IPS-20b (cell line): Measurements from ENCODE around the gene ATP10A.

Experiments used
- H3K27ac ChIP-seq: one replicate; pipeline ENCODE4 v1.5.1; 2013; ENCODE audit warnings: low read length
- H3K27me3 ChIP-seq: 2 replicates; pipeline ENCODE4 v1.6.1; 2013; ENCODE audit warnings: mild to moderate bottlenecking, low read length, inconsistent platforms; ENCODE audit not compliant: insufficient read depth
- H3K36me3 ChIP-seq: 2 replicates; pipeline ENCODE4 v1.6.1; 2013; ENCODE audit warnings: low read depth, mild to moderate bottlenecking, inconsistent platforms, low read length, moderate library complexity; ENCODE audit not compliant: insufficient read depth
- H3K4me1 ChIP-seq: 2 replicates; pipeline ENCODE4 v1.6.1; 2013; ENCODE audit warnings: mild to moderate bottlenecking, control low read depth, inconsistent platforms, low read length, moderate library complexity; ENCODE audit not compliant: insufficient read depth
- H3K4me3 ChIP-seq: 2 replicates; pipeline ENCODE4 v1.5.1; 2013; ENCODE audit warnings: mild to moderate bottlenecking, low read length, inconsistent platforms
- H3K9ac ChIP-seq: 2 replicates; pipeline ENCODE4 v1.6.1; 2013; ENCODE audit warnings: low read depth, mild to moderate bottlenecking, inconsistent platforms, low read length, moderate library complexity
- H3K9me3 ChIP-seq: 2 replicates; pipeline ENCODE4 v1.6.1; 2013; ENCODE audit warnings: mild to moderate bottlenecking, low read depth, low read length, inconsistent platforms; ENCODE audit not compliant: insufficient read depth

ATP10A gene

DNA sequence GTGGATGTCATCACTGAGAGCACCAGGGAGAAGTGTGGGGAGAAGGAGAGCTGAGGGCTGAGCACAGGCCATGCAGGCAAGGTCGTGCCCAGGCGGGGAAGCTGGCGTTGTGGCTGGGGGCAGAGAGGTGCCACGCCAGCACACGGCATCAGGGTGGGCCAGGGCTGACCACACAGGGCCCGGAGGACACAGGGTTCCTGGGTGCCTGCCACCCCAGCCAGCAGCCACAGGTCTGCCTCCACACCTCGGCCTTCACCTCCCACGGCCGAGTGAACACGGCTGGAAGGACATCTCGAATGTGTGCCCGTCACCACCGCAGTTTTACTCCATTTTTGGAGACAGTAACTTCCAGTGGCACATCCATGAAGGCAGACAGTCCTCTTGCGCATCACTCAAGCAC lies 77.1 kb downstream of the ATP10A start:
- Histone ChIP-seq H3K9me3 (no peaks in the 10 kb centered on the region), H3K27me3 (no peaks in the 10 kb centered on the region), H3K4me3 (no peak overlapping the region), H3K4me1 (peaks cover 5% of the 10 kb centered on the region; the same call in 1 of the 2 replicates), H3K9ac (no peak overlapping the region), H3K36me3 (no peaks in the 10 kb centered on the region), H3K27ac (no peak overlapping the region)

DNA sequence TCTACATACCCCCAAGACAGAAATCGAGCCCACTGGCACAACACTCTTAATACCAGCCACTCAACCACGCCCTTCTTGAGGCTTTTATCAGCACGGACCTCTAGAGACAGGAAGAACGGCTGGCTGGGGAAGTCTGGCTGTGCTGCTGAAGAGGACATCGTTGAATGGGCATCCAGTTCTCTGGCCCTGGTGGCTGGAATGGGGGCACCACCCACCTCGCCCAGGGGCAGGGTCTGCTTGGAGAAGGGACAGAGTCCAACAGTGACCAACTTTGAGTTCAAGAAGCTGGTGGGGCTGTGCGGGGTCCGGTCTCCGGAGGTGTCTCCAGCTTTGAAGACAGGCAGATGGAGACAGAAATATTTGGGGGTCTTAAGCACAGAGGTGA lies 77.5 kb downstream of the ATP10A start:
- Histone ChIP-seq H3K36me3 (no peaks in the 10 kb centered on the region; the same call in 1 of the 2 replicates), H3K27ac (no peak overlapping the region), H3K4me1 (peaks cover 5% of the 10 kb centered on the region; the same call in 1 of the 2 replicates), H3K4me3 (no peak overlapping the region), H3K9me3 (no peaks in the 10 kb centered on the region), H3K9ac (no peak overlapping the region), H3K27me3 (no peaks in the 10 kb centered on the region)

DNA sequence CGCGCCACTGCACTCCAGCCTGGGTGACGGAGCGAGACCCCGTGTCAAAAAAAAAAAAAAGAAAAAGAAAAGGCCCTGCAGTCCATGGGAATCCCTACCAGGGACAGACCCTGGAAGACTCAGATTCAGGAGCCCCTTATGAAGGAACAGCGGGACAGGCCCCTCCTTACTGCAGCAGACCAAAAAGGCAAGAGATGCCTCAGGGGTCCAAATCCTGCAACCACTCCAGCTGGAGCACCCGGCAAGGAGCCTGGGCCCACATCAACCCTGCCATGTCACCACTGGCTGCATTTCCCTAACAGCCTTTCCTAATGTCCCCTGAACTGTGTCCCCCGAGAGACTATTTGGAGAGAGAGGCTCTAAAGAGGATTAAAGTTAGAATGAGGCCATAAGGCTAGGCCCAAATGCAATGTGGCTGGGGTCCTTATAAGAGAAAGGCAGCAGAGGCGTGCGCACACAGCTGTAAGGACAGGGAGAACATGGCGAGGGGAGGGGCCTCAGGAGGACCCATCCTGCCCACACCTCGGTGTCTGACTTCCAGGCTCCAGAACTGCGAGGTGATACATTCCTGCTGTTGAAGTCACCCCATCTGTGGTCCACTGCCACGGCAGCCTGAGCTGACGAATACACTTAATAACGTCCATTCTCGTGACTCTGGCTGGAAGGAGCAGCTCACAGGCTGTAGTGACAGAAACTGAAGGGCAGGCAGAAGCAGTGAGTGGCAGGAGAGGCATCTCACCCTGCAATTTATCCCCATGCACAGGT lies 78.1 kb downstream of the ATP10A start:
- Histone ChIP-seq H3K4me3 (no peak overlapping the region), H3K36me3 (no peaks in the 10 kb centered on the region; the same call in 1 of the 2 replicates), H3K4me1 (peaks cover 3% of the 10 kb centered on the region; the same call in 1 of the 2 replicates), H3K9me3 (no peaks in the 10 kb centered on the region), H3K9ac (no peak overlapping the region), H3K27ac (no peak overlapping the region), H3K27me3 (no peaks in the 10 kb centered on the region)

DNA sequence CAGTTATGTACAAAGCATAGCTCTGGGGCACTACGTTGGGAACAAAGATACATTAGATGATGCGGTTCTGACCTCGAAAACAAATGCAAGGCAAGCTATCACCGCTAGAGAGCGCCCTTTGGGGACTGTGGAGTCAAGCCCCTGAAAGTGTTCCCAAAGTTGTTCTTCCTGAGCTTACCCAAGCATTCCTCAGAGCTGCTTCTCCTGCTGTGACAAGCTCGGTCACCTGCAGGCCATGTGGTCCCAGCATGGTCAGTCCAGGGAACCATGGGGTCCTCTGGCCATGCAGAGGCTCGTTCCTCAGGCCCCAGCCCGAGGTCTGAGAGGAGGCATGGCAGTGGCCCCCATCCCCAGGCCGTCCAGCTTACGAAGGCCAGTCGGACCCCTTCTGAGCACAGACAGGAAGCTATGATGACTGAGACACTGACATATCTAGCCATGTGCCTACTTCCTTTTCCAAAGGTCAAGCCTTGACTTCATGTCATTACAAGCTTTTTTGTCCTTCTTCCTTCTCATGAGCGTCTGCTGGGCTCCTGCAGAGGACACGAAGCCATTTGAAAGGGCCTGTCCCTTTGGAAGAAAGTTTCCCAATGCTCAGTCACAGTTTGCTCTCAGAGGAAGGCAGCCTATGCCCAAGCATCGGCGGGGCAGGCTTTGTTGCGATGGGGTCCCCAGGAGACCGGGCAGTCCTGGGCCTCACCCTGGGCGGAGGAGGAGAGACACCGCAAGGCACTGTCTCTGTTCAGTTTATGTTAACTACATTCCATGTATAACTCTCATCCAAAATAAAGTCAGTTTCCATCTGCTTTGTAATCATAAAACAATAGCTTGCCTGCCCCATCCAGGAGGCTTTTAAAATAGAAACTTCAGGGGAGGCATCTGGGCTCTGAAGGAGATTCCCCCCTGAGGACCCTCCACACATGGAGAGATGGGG lies 79.3 kb downstream of the ATP10A start:
- no peaks in the 10 kb centered on the region for H3K4me1 ChIP-seq
- no peaks in the 10 kb centered on the region for H3K27me3 ChIP-seq
- H3K9ac ChIP-seq, result no peak overlapping the region
- H3K27ac ChIP-seq, result no peak overlapping the region
- H3K4me3 ChIP-seq, result no peak overlapping the region
- no peaks in the 10 kb centered on the region; the same call in 1 of the 2 replicates for H3K36me3 ChIP-seq
- no peaks in the 10 kb centered on the region for H3K9me3 ChIP-seq

DNA sequence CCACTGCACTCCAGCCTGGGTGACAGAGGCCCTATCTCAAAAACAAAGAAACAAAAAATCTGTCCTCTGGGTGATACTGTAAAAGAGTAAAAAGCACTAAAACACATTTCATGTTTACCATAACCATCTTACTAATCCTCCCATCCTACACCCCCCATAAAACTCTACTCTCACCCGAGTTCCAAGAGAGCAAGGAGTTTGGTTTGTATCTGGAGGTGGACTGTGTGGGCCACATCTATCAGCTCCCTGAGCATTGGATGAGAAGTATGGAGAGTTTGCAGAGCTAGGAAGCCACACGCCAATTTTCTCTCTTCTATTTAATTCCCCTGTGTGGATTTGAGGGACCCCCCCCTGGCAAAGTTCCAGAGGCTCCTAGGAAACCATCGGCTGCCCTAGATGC lies 80.0 kb downstream of the ATP10A start:
- Histone ChIP-seq H3K4me1 (no peaks in the 10 kb centered on the region), H3K4me3 (no peak overlapping the region), H3K36me3 (no peaks in the 10 kb centered on the region; the same call in 1 of the 2 replicates), H3K27me3 (no peaks in the 10 kb centered on the region), H3K9me3 (no peaks in the 10 kb centered on the region), H3K27ac (no peak overlapping the region), H3K9ac (no peak overlapping the region)

DNA sequence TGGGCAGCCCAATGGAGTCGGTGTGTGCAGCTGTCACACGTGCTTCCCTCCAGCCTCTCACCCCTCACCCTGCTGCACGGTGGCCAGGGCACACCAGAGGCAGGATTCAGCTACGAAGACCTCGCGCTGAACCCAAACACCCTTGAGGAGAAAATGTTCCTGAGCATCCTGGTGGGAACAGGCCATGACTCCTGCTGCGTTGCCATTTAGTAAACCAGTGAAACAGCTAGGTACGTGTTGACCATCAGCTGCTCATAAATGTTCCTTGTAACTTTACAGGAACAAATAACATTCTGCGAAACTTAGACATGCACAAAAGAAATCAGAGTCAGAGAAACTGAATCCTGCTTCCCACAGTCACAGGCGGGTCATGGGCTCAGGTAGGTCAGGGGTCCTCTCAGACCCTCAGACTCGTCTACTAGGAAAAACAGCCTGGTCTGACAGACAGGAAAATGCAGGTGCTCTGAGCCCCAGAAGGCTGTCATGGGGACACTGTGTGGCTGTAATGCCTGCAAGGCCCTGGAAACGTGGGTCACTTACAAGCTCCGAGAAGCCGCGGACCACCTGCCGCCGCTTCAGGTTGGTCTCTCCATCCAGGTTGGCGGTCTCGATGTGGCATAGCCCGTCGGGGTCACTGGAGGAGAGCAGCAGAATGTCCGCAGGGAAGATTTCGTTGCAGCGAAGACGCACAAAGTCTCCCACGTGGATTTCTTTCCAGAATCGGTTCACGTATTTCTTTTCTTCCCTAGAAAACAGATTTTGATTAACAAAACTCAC lies 82.5 kb downstream of the ATP10A start:
- Histone ChIP-seq H3K4me3 (no peak overlapping the region), H3K4me1 (peaks cover 5% of the 10 kb centered on the region; the same call in 1 of the 2 replicates), H3K36me3 (no peaks in the 10 kb centered on the region; the same call in 1 of the 2 replicates), H3K27ac (no peak overlapping the region), H3K27me3 (no peaks in the 10 kb centered on the region), H3K9ac (no peak overlapping the region), H3K9me3 (no peaks in the 10 kb centered on the region)

DNA sequence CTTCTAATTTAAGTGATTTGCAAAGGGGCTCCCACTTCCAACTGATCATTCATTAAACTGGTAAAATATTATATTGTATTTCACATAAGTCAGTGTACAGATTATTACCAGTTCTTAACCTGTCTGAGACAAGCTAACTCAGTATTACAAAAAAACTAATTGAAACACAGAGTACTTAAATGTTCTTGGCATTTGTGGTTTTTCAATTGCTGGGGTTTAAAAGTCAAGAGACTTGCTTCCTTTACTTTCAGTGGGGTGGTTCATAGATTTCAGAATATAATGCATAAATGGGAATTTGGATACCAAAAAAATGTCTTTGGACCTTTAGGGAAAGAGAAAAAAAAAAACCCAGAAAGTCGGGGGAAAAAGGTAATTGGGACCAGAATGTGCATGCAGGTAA lies 85.0 kb downstream of the ATP10A start:
- H3K4me3 ChIP-seq, result no peak overlapping the region
- H3K4me1 ChIP-seq, result peaks cover 13% of the 10 kb centered on the region; the same call in 1 of the 2 replicates
- H3K27ac ChIP-seq, result no peak overlapping the region
- no peaks in the 10 kb centered on the region for H3K9me3 ChIP-seq
- no peaks in the 10 kb centered on the region for H3K27me3 ChIP-seq
- no peak overlapping the region for H3K9ac ChIP-seq
- no peaks in the 10 kb centered on the region; the same call in 1 of the 2 replicates for H3K36me3 ChIP-seq

DNA sequence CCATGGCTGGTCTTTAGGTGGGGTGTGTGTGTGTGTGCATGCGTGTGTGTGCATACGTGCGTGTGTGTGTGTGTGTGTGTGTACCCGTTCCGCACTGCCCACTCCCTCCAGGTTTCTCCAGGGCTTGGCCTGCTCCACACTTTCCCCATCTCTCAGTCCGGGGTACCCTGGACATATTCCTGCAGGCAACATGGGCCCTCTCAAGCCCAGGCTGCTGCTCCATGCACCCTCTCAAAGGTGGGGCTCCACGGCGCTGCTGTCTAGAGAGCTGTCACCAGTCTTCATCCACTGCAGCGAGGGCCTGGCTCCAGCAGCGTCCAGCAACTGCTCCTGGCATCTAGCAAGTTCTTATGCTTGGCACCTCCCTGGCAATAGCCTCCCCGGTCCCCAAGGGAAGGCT lies 86.1 kb downstream of the ATP10A start:
- peaks cover 13% of the 10 kb centered on the region; the same call in 1 of the 2 replicates for H3K4me1 ChIP-seq
- no peaks in the 10 kb centered on the region for H3K9me3 ChIP-seq
- H3K9ac ChIP-seq, result no peak overlapping the region
- H3K4me3 ChIP-seq, result no peak overlapping the region
- no peaks in the 10 kb centered on the region for H3K27me3 ChIP-seq
- H3K27ac ChIP-seq, result no peak overlapping the region
- no peaks in the 10 kb centered on the region; the same call in 1 of the 2 replicates for H3K36me3 ChIP-seq

DNA sequence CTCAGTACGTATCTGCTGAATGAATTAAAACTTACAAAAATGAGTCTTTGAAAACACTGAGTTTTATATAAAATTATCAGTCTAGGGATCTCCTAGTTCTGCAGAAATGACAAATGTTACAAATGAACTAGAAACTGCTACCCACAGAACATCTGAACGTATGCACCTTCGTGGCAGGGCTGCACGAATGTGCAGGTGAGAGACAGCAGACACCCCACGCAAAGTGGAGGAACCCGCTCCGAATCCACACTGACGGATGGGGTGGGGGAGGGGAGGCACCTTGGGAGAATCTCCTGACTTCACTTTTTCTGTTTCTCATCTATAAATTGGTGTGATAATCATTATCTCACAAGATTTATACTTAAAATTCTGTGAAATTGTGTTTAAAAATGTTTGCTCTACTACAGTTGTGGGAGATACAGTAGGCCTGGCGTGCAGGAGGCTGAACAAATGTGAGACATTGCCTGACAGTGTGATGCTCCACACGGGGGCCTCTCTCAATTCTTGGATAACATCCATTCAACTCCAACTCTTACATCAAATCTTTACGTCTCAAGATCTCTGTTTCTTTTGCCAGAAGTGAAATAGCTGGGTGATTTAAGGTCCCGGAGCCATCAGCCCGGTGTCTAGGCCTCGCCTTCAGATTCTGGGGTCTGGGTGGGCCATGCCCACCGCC lies 86.9 kb downstream of the ATP10A start:
- no peak overlapping the region for H3K27ac ChIP-seq
- H3K9ac ChIP-seq, result no peak overlapping the region
- no peaks in the 10 kb centered on the region for H3K9me3 ChIP-seq
- H3K27me3 ChIP-seq, result no peaks in the 10 kb centered on the region
- no peaks in the 10 kb centered on the region; the same call in 1 of the 2 replicates for H3K36me3 ChIP-seq
- no peak overlapping the region for H3K4me3 ChIP-seq
- H3K4me1 ChIP-seq, result peaks cover 13% of the 10 kb centered on the region; the same call in 1 of the 2 replicates

DNA sequence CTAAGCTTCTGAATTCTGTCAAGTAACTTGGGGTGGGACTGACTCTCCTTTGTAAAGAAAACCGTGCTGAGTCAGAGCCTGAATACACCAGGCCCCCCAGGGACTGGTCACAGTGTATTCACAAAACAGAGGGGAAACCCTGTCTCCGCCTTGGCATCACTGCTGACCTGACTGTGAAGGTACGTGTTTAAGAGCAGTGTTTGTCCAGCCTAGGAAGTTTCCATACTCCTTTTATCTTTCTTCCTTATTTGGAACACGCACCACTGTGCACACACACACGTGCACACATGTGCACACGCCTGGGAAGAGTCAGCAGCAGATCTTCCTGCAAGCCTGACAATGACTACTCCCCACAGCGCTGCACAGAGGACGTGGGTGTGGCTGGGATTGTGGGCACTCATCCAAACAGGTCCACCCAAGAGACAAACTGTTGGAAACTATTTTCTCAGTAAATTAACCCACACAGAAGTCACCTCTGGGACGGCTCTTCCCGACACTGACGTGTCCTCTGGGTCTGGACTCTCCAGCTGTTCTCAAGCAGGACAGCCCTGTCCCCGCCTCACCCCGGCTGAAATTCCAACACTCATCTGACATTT lies 87.7 kb downstream of the ATP10A start:
- Histone ChIP-seq H3K36me3 (no peaks in the 10 kb centered on the region; the same call in 1 of the 2 replicates), H3K4me1 (peaks cover 13% of the 10 kb centered on the region; the same call in 1 of the 2 replicates), H3K27ac (no peak overlapping the region), H3K27me3 (no peaks in the 10 kb centered on the region), H3K4me3 (no peak overlapping the region), H3K9ac (no peak overlapping the region; the same call in 1 of the 2 replicates), H3K9me3 (no peaks in the 10 kb centered on the region)
